Activated T-cell treated with anti-CD3 and anti-CD28 coated beads, Interleukin-2, amount 50 U/mL, for 1 hour (primary cell): Measurements from ENCODE around the gene ZSCAN4.

Source experiments
- DNase-seq: peaks from one replicate; pipeline ENCODE4 v3.0.0-alpha.2; 2020

ZSCAN4 gene

GRCh38 chr19:57686727-57687126 lies 18.0 kb downstream of the ZSCAN4 start:
- DNase-seq, result no peak

DNA sequence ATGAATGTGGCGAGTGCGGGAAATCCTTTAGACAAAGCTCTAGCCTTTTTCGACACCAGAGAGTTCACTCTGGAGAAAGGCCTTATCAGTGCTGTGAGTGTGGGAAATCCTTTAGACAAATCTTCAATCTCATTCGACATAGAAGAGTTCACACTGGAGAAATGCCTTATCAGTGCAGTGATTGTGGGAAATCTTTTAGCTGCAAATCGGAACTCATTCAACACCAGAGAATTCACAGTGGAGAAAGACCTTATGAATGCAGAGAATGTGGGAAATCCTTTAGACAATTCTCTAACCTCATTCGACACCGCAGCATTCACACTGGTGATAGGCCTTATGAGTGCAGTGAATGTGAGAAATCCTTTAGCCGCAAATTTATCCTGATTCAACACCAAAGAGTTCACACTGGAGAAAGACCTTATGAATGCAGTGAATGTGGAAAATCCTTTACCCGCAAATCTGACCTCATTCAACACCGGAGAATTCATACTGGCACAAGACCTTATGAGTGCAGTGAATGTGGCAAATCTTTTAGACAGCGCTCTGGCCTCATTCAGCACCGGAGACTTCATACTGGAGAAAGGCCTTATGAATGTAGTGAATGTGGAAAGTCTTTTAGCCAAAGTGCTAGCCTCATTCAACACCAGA lies 18.8 kb downstream of the ZSCAN4 start:
- no peak for DNase-seq

DNA sequence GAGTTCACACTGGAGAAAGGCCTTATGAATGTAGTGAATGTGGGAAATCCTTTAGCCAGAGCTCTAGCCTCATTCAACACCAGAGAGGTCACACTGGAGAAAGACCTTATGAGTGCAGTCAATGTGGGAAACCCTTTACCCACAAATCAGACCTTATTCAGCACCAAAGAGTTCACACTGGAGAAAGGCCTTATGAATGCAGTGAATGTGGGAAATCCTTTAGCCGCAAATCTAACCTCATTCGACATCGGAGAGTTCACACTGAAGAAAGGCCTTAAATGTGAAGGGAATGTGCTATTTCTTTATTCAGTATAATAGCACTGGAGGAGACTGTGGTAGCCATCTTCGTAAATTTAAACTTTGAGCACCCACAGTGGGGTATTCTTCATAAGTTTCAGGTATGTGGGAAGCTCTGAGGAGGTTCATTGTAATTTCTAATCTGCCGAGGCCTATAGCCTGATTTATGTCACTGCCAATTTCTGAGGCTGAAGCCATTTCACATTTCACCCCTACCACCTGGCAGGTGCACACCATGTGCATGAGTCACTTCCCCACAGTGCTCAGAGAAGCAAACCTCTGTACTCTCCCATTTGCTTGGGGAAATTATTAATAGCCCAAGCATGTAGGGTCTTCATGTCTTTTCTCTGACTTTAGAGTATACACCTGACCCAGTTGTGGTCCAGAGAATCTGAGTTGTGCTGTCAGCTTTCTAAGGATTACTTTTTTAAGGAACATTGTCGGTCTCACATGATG lies 19.5 kb downstream of the ZSCAN4 start:
- DNase-seq, result no peak

GRCh38 chr19:57689750-57690149 lies 21.0 kb downstream of the ZSCAN4 start:
- no peak for DNase-seq

- DNase-seq, result no peak
These were observed 32.9 kb downstream of the ZSCAN4 start for GRCh38 chr19:57701625-57702024.

GRCh38 chr19:57706346-57706745 lies 37.6 kb downstream of the ZSCAN4 start:
- DNase-seq, result no peak

DNA sequence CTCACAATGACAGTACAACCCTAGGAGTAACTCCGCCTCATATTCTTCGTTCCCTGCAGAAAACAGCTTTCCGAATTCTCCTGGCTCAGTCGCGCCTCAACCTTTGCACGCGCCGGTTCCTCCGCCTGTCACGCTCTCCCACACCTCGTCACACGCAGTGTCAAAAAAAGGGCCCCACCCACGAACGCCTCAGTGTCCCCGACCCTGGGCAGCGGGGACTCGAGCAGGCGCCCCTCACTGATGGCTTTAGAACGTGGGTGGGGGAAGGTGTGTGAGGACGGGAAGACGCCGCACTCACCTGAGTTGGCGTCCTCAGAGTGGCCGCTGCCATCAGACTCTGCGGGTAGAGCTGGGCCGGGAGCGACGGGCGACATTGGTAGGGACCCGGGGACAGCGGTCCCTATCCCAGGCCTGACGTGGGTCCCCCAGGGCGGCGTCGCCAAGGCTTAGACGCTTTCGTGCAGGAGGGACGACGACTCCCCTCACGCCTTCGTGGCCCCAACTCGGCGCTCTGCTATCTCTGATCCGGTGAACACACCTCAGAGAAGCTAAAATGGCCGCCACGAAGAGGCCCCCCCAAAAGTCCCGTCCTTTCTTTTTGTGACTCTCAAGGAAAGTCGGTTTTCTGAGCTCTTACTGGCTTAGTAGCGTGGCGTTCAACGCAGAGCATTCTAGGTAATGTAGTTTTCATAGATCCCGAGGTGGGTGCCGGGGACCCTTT lies 40.1 kb downstream of the ZSCAN4 start, which contains the start of gene ZNF154:
TSS of gene ZNF154 (minus strand) at position 564 of the 721 bp plus-strand sequence. CDS start at position 331, 233 bp downstream.
- peak; percentile 42 for DNase-seq

DNA sequence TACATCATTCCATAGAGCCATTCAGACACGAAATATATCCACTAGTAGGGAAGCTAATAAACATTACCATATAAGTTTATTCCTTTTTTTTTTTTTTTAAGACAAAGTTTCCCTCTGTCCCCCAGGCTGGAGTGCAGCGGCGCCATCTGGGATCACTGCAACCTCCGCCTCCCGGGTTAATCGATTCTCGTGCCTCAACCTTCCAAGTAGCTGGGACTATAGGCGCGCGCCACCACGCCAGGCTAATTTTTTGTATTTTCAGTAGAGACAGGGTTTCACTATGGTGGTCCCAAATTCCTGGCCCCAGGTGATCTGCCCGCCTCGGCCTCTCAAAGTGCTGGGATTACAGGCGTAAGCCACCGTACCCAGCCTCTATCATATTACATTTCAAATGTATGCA lies 40.9 kb downstream of the ZSCAN4 start:
- no peak for DNase-seq

DNA sequence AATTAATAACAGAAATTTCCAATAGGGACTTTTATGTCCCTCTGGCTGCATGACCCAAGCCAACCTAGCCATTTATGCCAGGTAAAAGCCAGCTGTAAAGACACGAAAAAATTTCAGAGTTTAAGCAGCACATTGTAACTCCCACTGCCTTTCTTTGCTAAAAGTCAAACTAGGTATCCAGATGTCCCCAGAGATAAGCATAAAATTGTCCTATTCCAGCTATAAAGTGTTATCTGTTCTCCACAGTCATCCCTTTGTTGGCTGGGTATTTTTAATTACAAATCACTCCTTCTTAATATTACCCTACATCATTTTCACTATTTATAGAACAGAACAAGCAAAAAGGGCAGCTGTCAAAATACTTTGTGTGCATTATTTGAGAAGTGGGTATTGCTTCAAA lies 43.5 kb downstream of the ZSCAN4 start:
- no peak for DNase-seq

GRCh38 chr19:57719424-57719823 lies 50.7 kb downstream of the ZSCAN4 start:
- no peak for DNase-seq

- no peak for DNase-seq
These were observed 51.3 kb downstream of the ZSCAN4 start for GRCh38 chr19:57719901-57720519.

GRCh38 chr19:57720878-57721277 lies 52.1 kb downstream of the ZSCAN4 start:
- no peak for DNase-seq
